Measurements from ENCODE around the gene MYD88.

MYD88 gene

GRCh38 chr3:38112378-38112761 is 26.1 kb upstream of the MYD88 start:
- DNase-seq: peak; percentile 18

GRCh38 chr3:38114052-38114874 is 24.2 kb upstream of the MYD88 start:
- DNase-seq: peak; percentile 15

- DNase-seq: peak; percentile 20
These were observed 23.4 kb upstream of the MYD88 start for GRCh38 chr3:38114875-38115644.

GRCh38 chr3:38115645-38116427 is 22.6 kb upstream of the MYD88 start:
- DNase-seq: peak; percentile 19

- DNase-seq: peak; percentile 31
These were observed 21.8 kb upstream of the MYD88 start for GRCh38 chr3:38116471-38117162.

GRCh38 chr3:38117163-38117716 is 21.2 kb upstream of the MYD88 start:
- peak; percentile 18 for DNase-seq

GRCh38 chr3:38117748-38118420 is 20.6 kb upstream of the MYD88 start:
- peak; percentile 47 for DNase-seq

GRCh38 chr3:38118421-38119247 is 19.8 kb upstream of the MYD88 start:
- peak; percentile 2 for DNase-seq

- DNase-seq: peak; percentile 10
These were observed 19.3 kb upstream of the MYD88 start for GRCh38 chr3:38119248-38119544.

- peak; percentile 20 for DNase-seq
These were observed 18.4 kb upstream of the MYD88 start for GRCh38 chr3:38119821-38120692.

GRCh38 chr3:38120693-38121450 is 17.6 kb upstream of the MYD88 start:
- DNase-seq: peak; percentile 28

- peak; percentile 22 for DNase-seq
These were observed 17.0 kb upstream of the MYD88 start for GRCh38 chr3:38121451-38121831.

- peak; percentile 13 for DNase-seq
These were observed 16.5 kb upstream of the MYD88 start for GRCh38 chr3:38121832-38122461.

- DNase-seq: no peak
These were observed 15.7 kb upstream of the MYD88 start for GRCh38 chr3:38122712-38123290.

GRCh38 chr3:38124324-38125122 is 13.9 kb upstream of the MYD88 start:
- DNase-seq: peak; percentile 5

- DNase-seq: no peak
These were observed 12.9 kb upstream of the MYD88 start for GRCh38 chr3:38125305-38126120.
